IPS-18c (cell line): Measurements from ENCODE around the gene PRDM16.

Experiments
- H3K4me3 ChIP-seq: 2 replicates; pipeline ENCODE4 v1.7.0; 2013; ENCODE audit warnings: low read depth, mild to moderate bottlenecking, low read length, moderate library complexity; ENCODE audit not compliant: insufficient read depth
- H3K9me3 ChIP-seq: one replicate; pipeline ENCODE4 v1.6.1; 2013; ENCODE audit warnings: mild to moderate bottlenecking, low read length, moderate library complexity; ENCODE audit not compliant: control insufficient read depth, insufficient read depth

The PRDM16 gene

DNA sequence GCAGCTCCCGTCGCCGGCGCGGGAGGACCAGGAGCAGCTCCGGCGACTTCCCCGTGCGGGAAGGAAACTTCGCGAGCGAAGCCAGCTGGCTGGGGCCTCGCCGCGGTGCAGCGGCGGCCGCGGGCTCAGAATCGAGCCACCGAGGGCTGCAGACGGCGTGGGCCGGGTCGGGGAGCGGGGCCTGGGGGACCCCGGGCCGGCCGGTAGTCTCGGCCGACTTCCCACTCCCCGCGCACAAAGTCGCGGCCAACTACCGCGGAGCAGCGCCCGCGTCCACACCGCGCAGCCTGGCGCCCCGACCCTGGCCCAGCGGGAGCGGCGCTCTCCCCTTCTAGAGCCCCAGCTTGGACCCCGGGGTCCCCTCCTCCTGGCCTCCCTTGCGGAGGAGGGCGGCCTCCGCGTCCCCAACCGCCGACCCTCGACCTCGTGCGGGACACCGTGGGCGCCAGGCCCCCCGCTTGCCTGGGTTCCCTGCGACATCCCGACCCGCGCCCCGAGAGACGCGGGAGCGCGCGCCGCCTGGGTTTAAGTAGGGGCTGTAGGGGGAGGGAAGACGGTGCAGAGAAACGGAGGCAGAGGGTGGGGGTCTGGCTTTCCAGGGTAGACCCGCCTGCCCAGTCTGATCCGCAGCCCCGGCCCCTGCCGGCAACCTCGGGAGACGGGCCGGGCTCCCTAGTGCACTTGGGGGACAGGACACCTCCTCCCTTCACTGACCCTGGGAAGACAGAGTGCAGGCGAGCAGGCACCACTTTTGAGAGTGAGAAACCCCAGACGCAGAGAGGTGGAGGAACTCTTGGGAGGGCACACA lies 4.7 kb downstream of the PRDM16 start:
- Histone ChIP-seq H3K4me3 (no peak overlapping the region), H3K9me3 (no peaks in the 10 kb centered on the region)

GRCh38 chr1:3074297-3074741 lies 5.3 kb downstream of the PRDM16 start:
- Histone ChIP-seq H3K4me3 (no peak overlapping the region), H3K9me3 (no peaks in the 10 kb centered on the region)

- no peak overlapping the region for H3K4me3 ChIP-seq
- peaks cover 2% of the 10 kb centered on the region for H3K9me3 ChIP-seq
Observed at GRCh38 chr1:3074800-3075199, 5.8 kb downstream of the PRDM16 start.

DNA sequence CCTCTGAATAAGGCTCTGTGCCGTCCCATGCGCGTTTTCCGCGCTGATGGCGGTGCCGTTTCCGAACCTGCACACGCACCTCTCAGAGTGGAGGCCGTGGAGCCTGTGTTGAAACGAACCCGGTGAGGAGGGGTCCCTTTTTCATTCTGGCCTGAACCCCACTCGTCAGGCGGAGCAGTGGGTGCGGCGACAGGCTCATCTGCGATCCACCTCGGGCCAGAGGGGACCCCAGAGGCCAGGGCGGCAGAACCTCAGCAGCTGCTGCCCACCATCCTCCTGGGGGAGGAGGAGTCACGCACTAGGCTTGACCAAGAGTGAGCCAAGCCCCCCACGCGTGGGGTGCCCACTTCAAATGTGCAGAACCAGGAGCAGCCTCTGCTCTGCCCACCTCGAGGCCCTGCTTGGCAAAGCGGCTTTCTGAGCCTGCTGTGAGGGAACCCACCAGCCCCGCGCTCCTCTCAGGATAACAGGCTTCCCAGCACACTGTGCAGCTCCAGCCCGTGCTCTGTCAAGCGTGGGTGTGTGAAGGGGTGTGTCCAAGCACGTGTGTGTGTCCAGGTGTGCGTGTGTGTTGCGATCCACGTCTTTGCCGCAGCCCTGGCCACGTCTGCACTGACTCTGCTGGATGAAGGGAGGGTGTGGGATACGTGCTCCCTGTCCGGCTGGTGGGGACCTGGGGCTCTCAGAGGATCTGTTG lies 6.8 kb downstream of the PRDM16 start:
- Histone ChIP-seq H3K9me3 (peaks cover 2% of the 10 kb centered on the region), H3K4me3 (no peak overlapping the region)

DNA sequence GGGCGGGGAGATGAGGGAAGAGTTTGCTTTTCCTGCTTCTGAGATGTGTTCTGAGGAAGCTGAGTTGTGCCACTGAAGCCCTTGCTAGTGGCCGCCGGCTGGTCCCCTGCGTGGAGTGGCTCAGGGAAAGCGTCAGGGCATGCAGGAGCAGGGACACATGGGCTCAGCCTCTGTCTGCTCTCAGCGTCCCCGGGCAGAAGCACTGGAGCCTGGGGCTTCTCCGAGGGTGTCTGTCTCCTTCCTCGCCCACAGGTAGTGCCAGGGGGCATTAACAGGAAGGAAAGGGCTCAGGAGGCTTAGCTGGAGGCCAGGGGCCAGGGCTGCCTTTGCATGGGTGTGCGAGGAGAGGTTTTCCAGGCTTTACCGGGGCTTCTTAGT lies 7.3 kb downstream of the PRDM16 start:
- H3K9me3 ChIP-seq: peaks cover 2% of the 10 kb centered on the region
- no peak overlapping the region for H3K4me3 ChIP-seq

DNA sequence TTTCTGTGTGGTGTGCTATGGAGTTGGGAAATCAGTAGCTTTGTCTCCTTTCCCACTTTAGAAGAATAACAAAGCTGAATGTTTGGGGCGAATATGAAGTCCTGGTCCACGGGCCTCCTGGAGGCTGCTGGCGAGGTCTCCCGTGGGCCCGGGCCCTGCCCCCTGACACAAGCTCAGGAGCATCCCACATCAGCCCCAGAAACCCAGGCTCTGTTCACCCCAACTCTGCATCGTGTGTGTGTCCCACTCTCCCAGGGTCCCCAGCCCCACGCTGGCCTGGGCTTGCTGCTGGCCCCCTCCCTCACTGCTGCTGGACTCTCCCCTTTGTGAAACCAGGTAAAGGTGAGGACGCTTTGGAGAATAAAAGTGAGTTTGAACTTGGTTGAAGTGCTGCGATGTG lies 8.1 kb downstream of the PRDM16 start:
- Histone ChIP-seq H3K4me3 (no peak overlapping the region), H3K9me3 (peaks cover 2% of the 10 kb centered on the region)

GRCh38 chr1:3077561-3077960 lies 8.6 kb downstream of the PRDM16 start:
- peaks cover 2% of the 10 kb centered on the region for H3K9me3 ChIP-seq
- H3K4me3 ChIP-seq: no peak overlapping the region

DNA sequence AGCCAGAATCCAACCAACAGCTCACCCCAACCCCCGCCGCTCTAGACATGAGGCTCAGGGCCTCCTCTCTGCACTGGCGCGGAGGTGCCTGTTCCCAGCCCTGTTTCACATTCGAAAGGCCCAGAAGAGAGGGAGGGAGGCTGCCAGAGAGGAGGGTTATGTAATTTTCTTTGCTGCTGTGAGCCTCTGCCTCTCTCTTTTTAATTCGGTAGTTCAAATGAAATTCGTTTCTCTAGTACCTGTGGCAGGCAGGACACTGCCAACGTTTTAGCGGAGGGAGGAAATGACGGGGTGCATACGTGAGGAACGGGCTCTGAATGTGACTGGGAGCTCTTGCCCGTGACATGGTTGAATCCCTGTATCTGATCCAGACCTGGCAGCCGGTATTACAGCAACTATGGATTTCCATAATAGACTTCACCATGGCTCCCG lies 9.4 kb downstream of the PRDM16 start:
- Histone ChIP-seq H3K4me3 (no peak overlapping the region), H3K9me3 (peaks cover 2% of the 10 kb centered on the region)

GRCh38 chr1:3078871-3079270 lies 9.9 kb downstream of the PRDM16 start:
- Histone ChIP-seq H3K4me3 (no peak overlapping the region), H3K9me3 (peaks cover 2% of the 10 kb centered on the region)

GRCh38 chr1:3079381-3080052 lies 10.5 kb downstream of the PRDM16 start:
- peaks cover 2% of the 10 kb centered on the region for H3K9me3 ChIP-seq
- no peak overlapping the region for H3K4me3 ChIP-seq

DNA sequence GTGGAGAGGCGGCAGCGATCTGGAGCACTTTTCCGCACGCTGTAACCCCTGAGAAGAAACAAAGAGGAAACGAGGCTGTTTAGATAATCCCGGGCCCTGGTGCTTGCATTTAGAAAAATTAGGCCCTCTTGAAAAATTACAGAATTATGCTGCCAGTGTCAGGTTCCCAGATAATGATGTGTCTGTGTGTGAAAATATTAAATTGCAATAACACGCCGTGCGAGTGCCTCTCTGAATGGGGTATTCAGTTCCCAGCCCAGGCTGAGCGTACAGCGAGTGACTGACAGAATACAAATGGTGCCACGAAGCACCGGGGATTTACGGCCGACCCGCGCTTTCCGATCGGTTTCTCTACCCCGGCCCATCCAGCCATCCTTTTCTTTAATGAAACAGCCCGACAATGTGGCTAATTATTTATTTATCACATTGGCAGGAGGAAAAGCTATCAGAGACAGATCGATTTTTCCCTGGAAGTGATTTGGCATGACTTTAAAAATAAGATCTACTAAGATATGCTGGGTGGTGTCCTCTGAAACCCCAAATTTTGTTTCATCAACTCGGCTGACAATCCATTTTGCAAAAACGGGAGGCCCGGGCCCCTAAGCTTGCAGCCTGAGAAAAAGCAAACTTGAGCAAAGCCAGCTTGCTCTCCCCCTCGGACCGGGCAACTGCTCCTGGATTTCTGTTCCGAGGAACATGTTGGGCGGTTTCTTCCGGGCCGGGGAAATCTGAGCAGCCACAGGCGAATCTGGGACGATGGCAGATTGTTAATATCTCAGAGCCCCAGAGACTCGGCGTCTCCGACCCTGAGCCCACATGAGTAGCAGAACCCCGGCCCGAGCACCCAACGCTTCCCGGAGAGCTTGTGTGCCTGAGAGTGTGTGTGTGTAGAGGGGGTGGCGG lies 11.3 kb downstream of the PRDM16 start:
- H3K9me3 ChIP-seq: peaks cover 2% of the 10 kb centered on the region
- no peak overlapping the region for H3K4me3 ChIP-seq

- Histone ChIP-seq H3K4me3 (no peak overlapping the region), H3K9me3 (peaks cover 4% of the 10 kb centered on the region)
Observed at GRCh38 chr1:3081171-3081683, 12.2 kb downstream of the PRDM16 start.

DNA sequence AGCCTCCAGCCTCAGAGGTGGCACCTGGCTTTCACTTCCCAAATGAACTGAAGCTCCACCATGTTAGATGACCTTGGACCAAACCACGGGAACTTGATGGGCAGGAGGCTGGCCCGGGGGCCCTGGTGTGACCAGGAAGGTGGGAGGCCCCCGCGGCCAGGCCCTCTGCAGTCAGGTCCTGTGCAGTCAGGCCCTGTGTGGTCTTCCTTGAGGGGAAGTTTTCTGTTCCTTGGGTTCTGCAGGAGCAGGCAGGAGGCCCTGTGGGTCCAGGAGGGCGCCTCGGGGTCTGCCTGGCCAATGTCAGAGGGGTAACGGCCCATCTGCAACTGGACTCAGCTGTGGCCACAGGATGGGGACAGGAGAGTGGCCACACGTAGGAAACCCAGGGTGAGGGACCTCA lies 13.0 kb downstream of the PRDM16 start:
- Histone ChIP-seq H3K4me3 (no peak overlapping the region), H3K9me3 (peaks cover 4% of the 10 kb centered on the region)

GRCh38 chr1:3082571-3083516 lies 13.8 kb downstream of the PRDM16 start:
- no peak overlapping the region for H3K4me3 ChIP-seq
- H3K9me3 ChIP-seq: peaks cover 4% of the 10 kb centered on the region

- Histone ChIP-seq H3K9me3 (peaks cover 4% of the 10 kb centered on the region), H3K4me3 (no peak overlapping the region)
Observed at GRCh38 chr1:3084154-3084553, 15.2 kb downstream of the PRDM16 start.

- H3K4me3 ChIP-seq: no peak overlapping the region
- peaks cover 2% of the 10 kb centered on the region for H3K9me3 ChIP-seq
Observed at GRCh38 chr1:3084726-3085125, 15.7 kb downstream of the PRDM16 start.
